HEK293T (cell line): ENCODE measurements around the gene PGBD5.

Source experiments
- CTCF ChIA-PET: fragments of 350-600 bp; formaldehyde crosslinking; extraction: SDS; loops from one replicate; lab custom pipeline; 2021; ENCODE audit warnings: antibody characterized with exemption, inconsistent platforms; lab: Yijun Ruan, JAX
- POLR2A ChIA-PET: fragments of 350-600 bp; formaldehyde crosslinking; extraction: SDS; loops from one replicate; lab custom pipeline; 2020; ENCODE audit warnings: antibody characterized with exemption, inconsistent platforms; lab: Yijun Ruan, JAX
- DNase-seq: peaks from one replicate; pipeline ENCODE4 v3.0.0; 2012; ENCODE audit warnings: mixed read lengths; ENCODE audit errors: extremely low spot score
- ARNT ChIP-seq: fragments of 450-650 bp; IDR thresholded peaks from 2 replicates; pipeline ENCODE4 v1.6.1; 2017; ENCODE audit warnings: mild to moderate bottlenecking
- BHLHE40 ChIP-seq: fragments of 450-650 bp; IDR thresholded peaks from 2 replicates; pipeline ENCODE4 v1.6.1; 2016; ENCODE audit warnings: mild to moderate bottlenecking, moderate library complexity, borderline replicate concordance
- CTBP1 ChIP-seq: fragments of 450-650 bp; IDR thresholded peaks from 2 replicates; pipeline ENCODE4 v1.6.1; 2016; ENCODE audit warnings: borderline replicate concordance
- ELF4 ChIP-seq: fragments of 450-650 bp; IDR thresholded peaks from 2 replicates; pipeline ENCODE4 v1.6.1; 2017; ENCODE audit warnings: antibody characterized with exemption
- FOXA1 ChIP-seq: fragments of 450-650 bp; IDR thresholded peaks from 2 replicates; pipeline ENCODE4 v1.6.1; 2016; ENCODE audit warnings: mild to moderate bottlenecking
- FOXK2 ChIP-seq: fragments of 450-650 bp; IDR thresholded peaks from 2 replicates; pipeline ENCODE4 v1.6.1; 2016; ENCODE audit warnings: mild to moderate bottlenecking
- FOXM1 ChIP-seq: fragments of 450-650 bp; IDR thresholded peaks from 2 replicates; pipeline ENCODE4 v1.6.1; 2017; ENCODE audit warnings: mild to moderate bottlenecking, borderline replicate concordance
- HDGF ChIP-seq: fragments of 450-650 bp; IDR thresholded peaks from 2 replicates; pipeline ENCODE4 v1.6.1; 2017; ENCODE audit warnings: antibody characterized with exemption, borderline replicate concordance
- L3MBTL2 ChIP-seq: fragments of 450-650 bp; conservative IDR thresholded peaks from 2 replicates; pipeline ENCODE4 v1.6.1; 2016; ENCODE audit warnings: mild to moderate bottlenecking
- LEF1 ChIP-seq: fragments of 450-650 bp; IDR thresholded peaks from 2 replicates; pipeline ENCODE4 v1.6.1; 2017; ENCODE audit warnings: mild to moderate bottlenecking, borderline replicate concordance
- NFRKB ChIP-seq: fragments of 450-650 bp; IDR thresholded peaks from 2 replicates; pipeline ENCODE4 v1.6.1; 2016; ENCODE audit warnings: mild to moderate bottlenecking, moderate library complexity
- PKNOX1 ChIP-seq: fragments of 450-650 bp; IDR thresholded peaks from 2 replicates; pipeline ENCODE4 v1.6.1; 2016
- SP1 ChIP-seq: fragments of 450-650 bp; IDR thresholded peaks from 2 replicates; pipeline ENCODE4 v1.6.1; 2017
- SUZ12 ChIP-seq: fragments of 450-650 bp; IDR thresholded peaks from 2 replicates; pipeline ENCODE4 v1.6.1; 2016; ENCODE audit warnings: mild to moderate bottlenecking
- TARDBP ChIP-seq: fragments of 450-650 bp; IDR thresholded peaks from 2 replicates; pipeline ENCODE4 v1.6.1; 2016
- ZNF384 ChIP-seq: fragments of 450-650 bp; IDR thresholded peaks from 2 replicates; pipeline ENCODE4 v1.6.1; 2016

The PGBD5 gene

GRCh38 chr1:230359992-230360668, 66.0 kb downstream of the PGBD5 start:
- POLR2A ChIA-PET: no interaction called here
- TF ChIP-seq PKNOX1 (no peak), ZNF384 (no peak), SP1 (no peak), FOXM1 (no peak)
- DNase-seq: no peak
- CTCF ChIA-PET: no interaction called here

GRCh38 chr1:230356869-230357794, 69.0 kb downstream of the PGBD5 start:
- no peak for DNase-seq
- ChIA-PET POLR2A (interaction anchor here (0.5 kb wide), 1 partner anchor 19 kb away, joined by 3 read pairs; no protein-coding TSS in a partner anchor), CTCF (interaction anchor here (0.6 kb wide), 2 partner anchors 9 to 13 kb away, joined by 3 read pairs; no protein-coding TSS in a partner anchor)
- TF ChIP-seq ARNT (no peak), LEF1 (no peak), HDGF (no peak), CTBP1 (no peak), SUZ12 (no peak)

DNA sequence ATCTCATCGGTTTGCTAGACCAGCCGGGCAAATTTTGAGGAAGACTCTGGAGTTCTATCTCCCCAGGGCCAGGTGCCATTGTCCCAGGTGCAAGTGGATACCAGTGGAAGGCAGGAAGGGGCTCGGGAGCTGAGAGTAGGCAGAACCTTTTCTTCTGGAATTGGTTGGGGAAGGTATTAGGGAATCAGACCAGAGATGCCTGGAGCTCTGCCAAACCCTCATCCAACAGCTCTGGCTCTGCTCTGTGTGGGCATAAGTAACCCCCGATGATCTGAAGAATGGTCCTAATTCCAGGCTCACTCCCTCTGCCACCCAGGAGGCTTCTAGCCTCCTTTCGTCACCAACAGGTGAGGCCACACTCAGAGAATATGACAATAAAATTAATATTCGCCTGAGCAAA, 69.9 kb downstream of the PGBD5 start:
- DNase-seq: no peak
- CTCF ChIA-PET: interaction anchor here (0.6 kb wide), 1 partner anchor 8 kb away, joined by 3 read pairs; no protein-coding TSS in a partner anchor
- TF ChIP-seq SP1 (no peak), NFRKB (no peak), ZNF384 (no peak), TARDBP (no peak), CTBP1 (no peak), LEF1 (no peak), ARNT (no peak), PKNOX1 (no peak), FOXA1 (no peak), HDGF (no peak), FOXM1 (no peak), L3MBTL2 (no peak), FOXK2 (no peak), ELF4 (no peak), BHLHE40 (no peak)
- POLR2A ChIA-PET: interaction anchor here (0.5 kb wide), 1 partner anchor 20 kb away, joined by 3 read pairs; no protein-coding TSS in a partner anchor

- CTCF ChIA-PET: no interaction called here
Measured at GRCh38 chr1:230355594-230355993, 70.5 kb downstream of the PGBD5 start.

DNA sequence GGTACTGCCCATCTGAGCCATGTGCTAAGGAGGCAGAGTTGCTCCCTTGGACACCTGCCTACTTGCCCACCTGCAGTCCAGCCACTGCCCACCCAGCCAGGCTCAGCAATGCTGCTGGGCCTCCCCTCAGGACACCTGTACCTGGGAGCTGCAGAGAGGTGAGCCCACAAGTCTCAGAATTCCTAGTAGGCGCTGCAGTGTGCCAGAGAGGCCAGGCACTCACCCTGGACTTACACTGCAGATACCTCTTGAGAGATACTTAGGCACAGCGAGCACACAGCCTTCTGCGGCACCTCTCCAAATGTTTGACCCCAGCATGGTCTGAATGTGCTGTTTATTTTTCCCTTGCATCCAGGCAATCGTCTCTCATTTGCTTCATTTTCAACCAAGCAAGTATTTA, 71.0 kb downstream of the PGBD5 start:
- no peak for DNase-seq
- no peak for TF ChIP-seq CTBP1
- TF ChIP-seq FOXA1: no peak
- no peak for TF ChIP-seq NFRKB
- TF ChIP-seq BHLHE40: no peak
- TF ChIP-seq FOXM1: no peak
- TF ChIP-seq PKNOX1: no peak
- TF ChIP-seq ELF4: no peak
- no peak for TF ChIP-seq SP1
- no peak for TF ChIP-seq ARNT
- no peak for TF ChIP-seq LEF1
- no peak for TF ChIP-seq ZNF384
- TF ChIP-seq L3MBTL2: no peak
- POLR2A ChIA-PET: no interaction called here
- CTCF ChIA-PET: no interaction called here

More at GRCh38 chr1:230355594-230355993, 70.5 kb downstream of the PGBD5 start:
- POLR2A ChIA-PET: no interaction called here
- no peak for DNase-seq
- TF ChIP-seq FOXK2: no peak

DNA sequence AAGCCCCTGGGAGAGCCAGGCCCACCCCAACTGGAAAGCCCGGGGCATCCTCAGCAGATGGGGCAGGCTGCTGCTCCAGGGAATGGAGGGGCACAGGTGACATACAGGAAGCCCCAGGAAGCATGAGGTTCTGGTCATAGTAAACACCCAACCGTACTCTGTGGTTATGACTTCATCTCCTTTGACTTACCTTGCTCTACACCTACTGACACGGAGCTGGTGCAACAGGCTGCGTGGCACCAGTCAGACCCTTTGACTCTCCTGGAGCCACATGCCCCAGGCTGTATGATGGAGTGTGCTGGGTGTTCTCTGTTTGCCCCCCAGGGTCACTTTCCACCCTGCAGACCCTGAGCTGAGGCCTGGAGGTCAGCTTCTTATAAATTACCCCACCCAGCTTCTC, 72.1 kb downstream of the PGBD5 start:
- DNase-seq: no peak
- ChIA-PET POLR2A (no interaction called here), CTCF (no interaction called here)
- TF ChIP-seq ELF4 (no peak), TARDBP (no peak), FOXM1 (no peak)
